NCI-H69 (cell line): ENCODE measurements around the gene PLXNA2.
A peak's percentile ranks its signal among the peaks of the same experiment; 100 is the strongest.

ENCODE experiments used
- DNase-seq: peaks from one replicate; lab custom pipeline; 2025; lab: John Stamatoyannopoulos, UW

The PLXNA2 gene

DNA sequence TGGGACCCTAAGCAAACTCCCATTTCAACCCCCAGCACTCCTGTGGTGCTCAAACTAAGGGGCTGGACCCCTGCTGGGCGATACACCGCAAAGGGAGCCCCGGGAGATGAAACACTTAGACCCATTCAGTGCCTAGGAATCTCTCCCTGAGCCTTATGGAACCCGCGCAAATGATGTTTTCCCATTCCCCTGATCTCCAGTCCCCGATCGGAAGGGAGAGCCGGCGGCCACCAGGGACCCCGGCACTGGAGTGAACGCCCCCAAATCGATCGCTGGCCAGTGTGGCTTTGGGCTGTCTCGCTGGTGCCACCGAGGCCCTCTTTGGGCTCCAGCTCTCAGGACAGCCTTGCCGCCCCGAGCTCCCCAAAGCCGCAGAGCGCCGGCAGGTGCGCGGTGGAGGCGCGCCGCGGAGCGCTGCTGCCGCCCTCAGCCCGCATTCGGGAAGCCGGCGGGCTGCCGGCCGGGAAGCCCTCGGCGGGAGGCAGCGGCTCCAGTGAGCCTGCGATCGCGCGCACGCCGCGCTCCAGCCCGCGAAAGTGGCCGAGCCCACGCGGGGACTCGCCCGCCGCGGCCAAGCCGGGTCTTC lies 1.1 kb downstream of the PLXNA2 start:
- peak; percentile 76 for DNase-seq

DNA sequence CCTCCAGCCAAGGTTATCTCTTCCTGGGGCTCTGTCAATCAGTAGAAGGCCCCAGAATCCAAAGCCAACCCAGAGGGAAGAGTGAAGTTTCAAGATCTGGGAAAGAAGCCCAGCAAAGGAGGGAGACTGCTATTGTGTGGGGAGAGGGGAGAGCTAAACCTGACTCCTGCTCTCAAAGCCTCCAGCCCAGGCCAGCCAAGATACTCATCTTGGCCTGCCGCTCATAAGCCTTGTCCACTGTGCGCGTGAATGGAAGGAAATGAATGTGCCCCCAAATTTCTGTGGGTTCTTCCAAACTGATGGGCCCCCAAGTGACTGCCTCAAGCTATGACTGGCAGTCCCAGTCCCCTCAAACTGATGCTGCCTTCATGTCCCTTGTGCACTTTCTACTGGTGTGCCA lies 2.0 kb downstream of the PLXNA2 start:
- no peak for DNase-seq

DNA sequence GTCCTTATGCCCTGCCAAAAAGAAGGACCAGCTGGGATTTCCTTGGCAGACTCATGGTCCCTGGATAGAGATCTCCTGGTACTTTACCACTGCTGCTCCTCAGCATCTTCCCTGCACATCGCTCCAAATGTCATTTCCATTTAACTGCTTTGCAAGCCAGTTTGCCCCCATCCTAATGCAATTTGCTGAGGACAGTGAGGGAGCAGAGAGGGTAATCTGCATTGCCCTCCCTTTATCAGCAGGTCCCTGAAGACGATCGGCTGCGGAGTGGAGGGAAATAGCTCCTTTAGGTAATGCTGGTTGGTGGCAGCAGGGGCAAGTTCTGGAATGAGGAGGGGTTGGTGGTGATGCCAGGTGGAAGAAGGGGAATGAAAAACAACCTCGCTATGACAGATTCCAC lies 2.7 kb downstream of the PLXNA2 start:
- DNase-seq, result no peak

DNA sequence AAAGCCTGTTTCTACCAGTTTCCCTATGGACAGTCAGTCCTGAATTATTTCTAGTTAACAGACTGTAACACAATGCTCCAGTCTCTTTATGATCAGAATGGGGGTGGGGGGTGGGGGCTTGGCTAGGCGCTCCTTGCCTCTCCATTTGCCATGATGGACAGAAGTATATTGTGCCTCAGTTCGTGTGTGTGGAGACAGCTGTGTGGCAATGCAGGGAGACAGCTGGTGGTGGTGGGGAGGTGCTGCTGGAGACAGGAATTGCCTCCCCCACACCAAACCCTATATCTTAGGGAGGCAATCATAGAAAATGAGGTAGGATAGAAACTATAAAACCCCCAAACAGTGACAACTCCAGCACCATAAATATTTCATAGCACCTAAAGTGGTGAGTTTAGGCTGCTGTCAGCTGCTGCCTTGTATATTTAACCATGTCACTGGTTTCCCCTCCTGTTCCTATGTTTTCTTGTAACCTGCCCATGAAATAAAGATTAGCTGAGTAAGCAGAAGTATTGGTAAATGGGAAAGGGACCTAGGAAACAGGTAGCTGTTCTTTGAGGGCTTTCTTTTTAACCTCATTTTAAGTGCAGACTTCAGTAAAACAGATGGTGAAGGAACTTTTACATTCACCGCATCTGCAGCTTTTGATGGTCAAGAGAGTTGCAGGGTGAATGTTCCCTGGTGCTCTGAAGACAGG lies 3.4 kb downstream of the PLXNA2 start:
- peak; percentile 15 for DNase-seq

- DNase-seq, result peak; percentile 36
Observed at GRCh38 chr1:208239473-208240381, 4.5 kb downstream of the PLXNA2 start.

DNA sequence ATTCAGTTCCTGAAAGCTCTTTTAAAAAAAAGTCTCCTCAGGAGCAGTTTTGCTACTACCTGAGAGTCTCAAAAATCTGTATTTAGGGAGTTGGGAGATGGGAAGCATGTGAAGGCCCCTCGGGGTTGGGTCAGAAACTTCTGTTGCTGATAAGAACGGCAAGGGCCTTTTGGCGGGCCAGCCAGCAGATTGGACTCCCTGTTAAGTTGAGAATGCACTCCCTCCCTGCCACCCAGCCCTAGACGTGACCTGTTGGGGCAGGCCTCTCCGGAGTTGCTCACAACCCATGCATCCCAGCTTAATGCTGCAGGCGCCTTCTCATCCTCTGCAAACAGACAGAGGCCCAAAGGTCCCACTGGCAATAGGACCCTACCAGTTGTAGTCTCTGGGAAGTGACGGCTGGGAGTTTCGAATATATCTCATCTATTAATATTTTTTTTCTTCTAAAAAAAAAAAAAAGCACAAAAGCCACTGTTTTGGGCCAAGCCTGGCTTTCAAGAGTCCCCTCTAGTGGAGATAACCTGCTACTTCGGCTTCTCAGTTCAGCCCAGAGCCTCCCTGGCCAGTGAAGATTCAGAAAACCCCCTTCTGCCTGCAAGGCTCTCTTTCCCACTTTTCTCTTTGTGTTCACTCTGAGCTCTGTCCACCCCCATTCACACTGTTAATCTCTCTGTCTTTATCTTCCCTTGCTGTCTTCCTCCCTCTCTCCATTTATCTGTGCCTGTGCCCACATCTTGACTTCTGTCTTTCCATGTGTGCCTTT lies 5.3 kb downstream of the PLXNA2 start:
- peak; percentile 61 for DNase-seq

DNA sequence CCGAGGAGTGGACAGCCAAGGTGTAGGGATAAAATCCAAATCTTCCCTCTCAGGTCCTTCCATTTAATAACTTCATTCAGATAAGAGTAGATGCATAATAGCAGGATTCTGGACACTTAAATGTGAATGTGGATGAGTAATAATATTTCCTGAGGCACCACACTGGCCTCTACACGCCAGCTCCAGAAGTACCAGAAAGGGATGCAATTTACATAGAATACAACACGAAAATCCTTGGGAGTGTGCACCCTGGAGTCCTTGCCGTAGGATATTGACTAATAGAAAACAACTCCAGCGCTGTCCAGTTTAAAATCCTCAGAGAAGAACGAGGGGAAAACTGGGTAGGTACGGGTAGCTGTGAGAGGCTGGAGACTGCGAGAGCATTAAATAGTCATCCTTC lies 6.9 kb downstream of the PLXNA2 start:
- DNase-seq, result no peak

- no peak for DNase-seq
Observed at GRCh38 chr1:208235982-208236761, 8.0 kb downstream of the PLXNA2 start.

GRCh38 chr1:208235356-208235981 lies 8.7 kb downstream of the PLXNA2 start:
- DNase-seq, result peak; percentile 42

- no peak for DNase-seq
Observed at GRCh38 chr1:208234721-208235120, 9.5 kb downstream of the PLXNA2 start.

DNA sequence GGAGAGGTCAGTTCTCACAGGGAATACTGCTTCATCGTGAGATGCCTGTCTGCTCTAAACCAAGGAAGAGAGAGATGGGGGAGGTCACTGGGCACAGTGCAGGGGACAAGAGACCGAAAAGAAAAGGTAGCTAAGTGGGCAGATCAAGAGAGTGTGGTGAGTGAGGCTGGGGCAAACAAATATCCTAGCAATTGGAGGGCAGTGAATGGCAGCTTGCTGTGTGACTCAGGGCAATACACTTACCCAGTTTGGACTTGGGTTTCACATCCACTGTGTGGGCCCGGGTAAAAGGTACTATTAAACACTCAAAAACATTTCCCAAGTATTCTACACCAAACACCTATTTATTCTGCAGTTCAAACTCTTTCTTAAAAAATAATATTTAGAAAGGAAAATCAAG lies 10.2 kb downstream of the PLXNA2 start:
- DNase-seq, result no peak

DNA sequence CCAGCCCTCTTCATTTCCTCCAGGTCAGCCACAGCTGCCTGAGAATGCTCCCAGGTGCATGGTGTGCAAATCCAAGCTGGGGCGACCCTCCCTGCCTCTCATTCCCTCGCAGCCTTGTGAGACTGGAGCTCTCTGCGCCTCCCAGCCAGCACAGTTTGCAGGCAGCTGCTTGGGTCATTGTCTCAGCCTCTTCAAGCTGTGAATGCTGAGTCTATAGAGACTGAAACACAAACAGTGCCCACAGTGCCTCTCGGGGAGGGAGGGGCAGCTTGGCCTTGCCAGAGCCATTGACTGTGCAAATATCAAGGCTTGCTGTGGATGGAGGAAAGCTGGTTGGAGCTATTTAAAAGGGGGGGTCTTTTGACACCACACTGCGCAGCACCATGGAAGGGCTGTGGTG lies 10.6 kb downstream of the PLXNA2 start:
- DNase-seq, result peak; percentile 100

- DNase-seq, result no peak
Observed at GRCh38 chr1:208232662-208233038, 11.5 kb downstream of the PLXNA2 start.

DNA sequence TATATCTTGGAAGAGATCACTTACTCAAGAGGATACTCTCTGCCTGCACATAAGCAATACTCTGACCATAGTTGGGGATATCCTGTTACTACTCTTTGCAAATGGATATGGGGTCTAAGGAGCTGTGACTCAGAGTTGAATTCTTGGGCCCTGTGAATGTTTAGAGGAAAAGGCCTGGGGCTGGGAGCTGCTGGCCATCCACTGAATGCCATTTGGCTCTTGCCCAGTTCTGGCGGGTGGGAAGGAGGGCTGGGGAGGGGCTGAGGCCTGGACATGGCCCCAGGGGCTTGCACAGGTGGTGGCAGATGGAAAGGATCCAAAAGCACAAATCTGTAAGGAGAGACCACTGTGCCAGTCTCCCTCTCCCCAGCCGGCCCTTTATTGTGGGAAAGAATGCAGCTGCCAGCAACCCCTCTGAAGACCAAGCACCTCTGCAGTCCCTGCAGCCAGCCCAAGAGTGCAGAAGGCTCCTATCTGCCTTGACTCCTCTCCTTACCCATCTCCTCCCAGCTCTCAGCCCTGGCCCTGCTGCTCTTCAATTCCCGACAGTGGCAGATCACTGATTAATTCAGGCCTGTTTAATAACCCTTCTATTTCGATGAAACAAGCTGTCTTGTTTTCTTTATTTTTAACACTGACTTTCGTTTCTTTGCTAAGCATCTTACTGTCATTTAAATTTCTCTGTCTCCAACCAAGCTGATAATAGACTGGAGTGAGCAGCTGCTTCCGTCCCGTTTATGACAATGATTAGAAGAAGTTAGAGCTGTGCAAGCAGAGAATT lies 12.1 kb downstream of the PLXNA2 start:
- peak; percentile 97 for DNase-seq

DNA sequence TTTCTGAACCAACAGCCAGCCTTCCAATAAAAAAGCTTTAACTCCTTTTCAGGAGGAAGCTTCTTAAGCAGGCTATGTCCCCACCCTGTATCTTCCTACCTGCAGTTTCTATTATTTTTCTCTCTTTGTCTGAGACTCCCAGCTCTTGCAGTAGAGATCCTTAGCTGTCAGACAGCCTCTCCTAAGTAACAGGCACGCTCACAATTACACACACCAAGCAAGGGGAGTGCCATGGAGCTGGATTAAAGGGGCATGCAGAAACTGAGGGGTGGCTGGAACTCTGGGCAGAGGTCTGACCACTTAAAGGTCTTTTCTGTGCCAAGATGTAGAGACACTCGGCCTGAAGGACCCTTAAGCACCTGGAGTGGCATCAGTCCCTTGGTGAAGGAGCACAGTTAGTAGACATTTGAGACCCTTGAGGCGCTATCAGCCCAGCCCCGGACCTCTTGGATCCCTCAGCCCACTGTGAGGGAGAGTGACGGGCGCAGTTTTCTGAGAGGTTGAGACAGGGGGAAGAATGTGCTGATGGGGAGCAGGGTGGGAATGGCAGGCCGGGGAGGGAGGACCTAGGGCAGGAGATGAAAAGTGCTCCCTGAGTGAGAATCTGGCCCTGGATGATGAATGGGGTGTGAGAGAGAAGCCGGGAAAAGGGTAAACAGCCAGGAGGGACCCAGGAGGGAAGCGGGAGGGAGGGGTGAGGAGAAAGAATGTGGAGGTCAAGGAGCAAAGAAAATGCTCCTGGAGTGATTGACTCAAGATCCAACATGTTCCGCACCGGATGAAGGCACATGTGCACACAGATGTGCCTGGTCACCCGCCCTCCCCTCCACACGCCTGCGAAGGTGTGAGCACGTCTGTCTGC lies 13.3 kb downstream of the PLXNA2 start:
- DNase-seq, result peak; percentile 58

GRCh38 chr1:208228550-208228949 lies 15.6 kb downstream of the PLXNA2 start:
- DNase-seq, result no peak

DNA sequence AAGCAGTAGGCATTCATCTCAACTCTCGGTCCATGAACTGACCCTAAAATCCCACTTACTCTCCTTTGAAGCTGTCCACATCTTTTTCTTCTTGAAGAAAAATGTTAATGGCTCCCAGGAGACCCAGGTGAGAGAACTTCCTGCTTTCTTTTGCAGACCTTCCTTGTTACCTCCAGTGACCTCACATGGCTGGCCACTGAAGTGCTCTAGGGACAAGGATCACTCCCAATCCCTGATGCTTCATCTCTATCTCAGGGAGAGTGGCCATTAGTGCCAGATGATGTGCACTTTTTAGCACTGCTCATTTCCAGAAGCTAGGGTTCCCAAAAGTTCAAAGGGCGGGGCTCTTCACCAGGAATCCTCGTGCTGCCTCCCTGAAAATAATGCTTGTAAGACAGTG lies 16.2 kb downstream of the PLXNA2 start:
- DNase-seq, result peak; percentile 17

DNA sequence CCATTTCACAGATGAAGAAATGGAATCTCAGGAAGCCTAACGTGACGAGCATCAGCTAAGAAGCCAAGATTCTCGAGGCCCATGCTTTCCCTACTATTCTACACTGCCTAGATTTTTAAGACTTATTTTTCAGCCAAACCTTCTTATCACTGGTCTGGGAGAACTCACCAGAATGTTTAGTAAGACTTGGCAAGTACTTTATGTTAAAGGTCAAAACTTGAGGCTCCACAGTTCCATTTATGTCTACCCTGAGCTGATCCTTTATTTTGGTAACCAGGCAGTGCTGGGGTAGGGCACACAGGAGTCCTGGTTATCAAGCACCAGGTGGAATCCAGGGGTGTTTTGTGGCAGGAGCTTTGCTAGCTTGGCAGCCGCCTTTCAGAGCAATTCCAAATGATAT lies 16.8 kb downstream of the PLXNA2 start:
- no peak for DNase-seq
